GM12891 (cell line): ENCODE data around the gene PCSK7.

ENCODE experiments used
- POLR2A ChIP-seq: IDR thresholded peaks from 2 replicates; pipeline ENCODE4 v1.6.1; 2011; ENCODE audit warnings: low read depth, low read length, control low read depth
- POLR2AphosphoS5 ChIP-seq: IDR thresholded peaks from 2 replicates; pipeline ENCODE4 v1.6.1; 2011; ENCODE audit warnings: low read depth, low read length, control low read depth
- POU2F2 ChIP-seq: IDR thresholded peaks from 2 replicates; pipeline ENCODE4 v1.6.1; 2011; ENCODE audit warnings: low read depth, mild to moderate bottlenecking, control low read depth, low read length, moderate library complexity
- SPI1 ChIP-seq: IDR thresholded peaks from 2 replicates; pipeline ENCODE4 v1.6.1; 2011; ENCODE audit warnings: low read depth, low read length, control low read depth
- TAF1 ChIP-seq: IDR thresholded peaks from 2 replicates; pipeline ENCODE4 v1.6.1; 2011; ENCODE audit warnings: low read depth, low read length, control low read depth

GRCh38 chr11:117203069-117203407, 28.8 kb downstream of the PCSK7 start:
- TF ChIP-seq POLR2A: no peak
- TF ChIP-seq POLR2AphosphoS5: no peak
- TF ChIP-seq POU2F2: no peak
- no peak for TF ChIP-seq TAF1
- TF ChIP-seq SPI1: no peak
